Panc1 (cell line): ENCODE results near the gene SCYGR4. TPM values are rescaled to one million over a fixed set of nuclear protein-coding genes. Genes with fewer than 3 reads are reported as not detected.

ENCODE experiments used
- ATAC-seq: fragments of 200-7000 bp; cut with Tn5 transposase; 2 replicates; pipeline ENCODE4 v1.9.1; 2020; ENCODE audit warnings: mild to moderate bottlenecking, moderate library complexity
- BruUV-seq: library from RNA; stranded (reverse); fragments of 400-500 nt; replicated peaks from 2 replicates; lab custom pipeline; 2021; lab: Mats Ljungman, UMichigan
- CTCF ChIA-PET: fragments of 300-600 bp; sonication (Branson Sonifier 250); formaldehyde crosslinking; loops from one replicate; lab custom pipeline; 2022; ENCODE audit warnings: antibody characterized with exemption; lab: Charles Lee
- POLR2A ChIA-PET: fragments of 300-600 bp; sonication (Branson Sonifier 250); formaldehyde crosslinking; loops from one replicate; lab custom pipeline; 2022; ENCODE audit warnings: antibody characterized with exemption; lab: Charles Lee
- DNase-seq: peaks from one replicate; pipeline ENCODE4 v3.0.0-alpha.2; 2010; ENCODE audit warnings: low read depth, low spot score
- H3K27ac ChIP-seq: 2 replicates; pipeline ENCODE4 v1.5.1; 2011; ENCODE audit warnings: mild to moderate bottlenecking, low read length, inconsistent platforms
- H3K27me3 ChIP-seq: fragments of 200-500 bp; sonication (Bioruptor generic); 2 replicates; pipeline ENCODE4 v1.6.0; 2014; ENCODE audit warnings: low read length, inconsistent platforms; ENCODE audit not compliant: control insufficient read depth, insufficient read depth
- H3K36me3 ChIP-seq: fragments of 200-500 bp; sonication (Bioruptor generic); 2 replicates; pipeline ENCODE4 v1.5.1; 2014; ENCODE audit warnings: inconsistent platforms, mild to moderate bottlenecking, low read length, moderate library complexity; ENCODE audit not compliant: control insufficient read depth, insufficient read depth
- H3K4me1 ChIP-seq: 2 replicates; pipeline ENCODE4 v1.5.1; 2011; ENCODE audit warnings: inconsistent platforms, mild to moderate bottlenecking, low read length, moderate library complexity; ENCODE audit not compliant: control insufficient read depth, insufficient read depth
- H3K4me3 ChIP-seq, 2 experiments: 2 replicates each; pipeline ENCODE4 v1.5.1; 2011 to 2012; ENCODE audit warnings: low read depth in 2 of 2, low read length in 2 of 2, mild to moderate bottlenecking in 2 of 2, inconsistent platforms in 1 of 2, moderate library complexity in 1 of 2
- H3K9me3 ChIP-seq: fragments of 200-500 bp; sonication (Bioruptor generic); 2 replicates; pipeline ENCODE4 v1.5.1; 2014; ENCODE audit warnings: low read depth, mild to moderate bottlenecking, inconsistent platforms, low read length, moderate library complexity; ENCODE audit not compliant: control insufficient read depth, insufficient read depth
- CTCF ChIP-seq: fragments of 450-650 bp; IDR thresholded peaks from 2 replicates; pipeline ENCODE4 v1.5.1; 2017; ENCODE audit warnings: mild to moderate bottlenecking
- POLR2AphosphoS5 ChIP-seq: IDR thresholded peaks from 2 replicates; pipeline ENCODE4 v1.6.1; 2012; ENCODE audit warnings: mild to moderate bottlenecking, low read depth, low read length, moderate library complexity
- REST ChIP-seq, 2 experiments: IDR thresholded peaks; 2 replicates each; pipeline ENCODE4 v1.6.1; 2011 to 2012; ENCODE audit warnings: low read depth in 2 of 2, control low read depth in 1 of 2, low read length in 1 of 2, mild to moderate bottlenecking in 1 of 2, moderate library complexity in 1 of 2; ENCODE audit not compliant: insufficient read depth in 1 of 2
- SIN3A ChIP-seq: IDR thresholded peaks from 2 replicates; pipeline ENCODE4 v1.6.1; 2012; ENCODE audit warnings: low read depth, mild to moderate bottlenecking, low read length, moderate library complexity, borderline replicate concordance; ENCODE audit not compliant: insufficient read depth
- TCF7L2 ChIP-seq: IDR thresholded peaks from 2 replicates; pipeline ENCODE4 v1.6.1; 2011; ENCODE audit warnings: mild to moderate bottlenecking, low read depth, low read length, inconsistent platforms
- in situ Hi-C: cut with HindIII; loops from 2 replicates; pipeline ENCODE4 v1.10.0; 2016; ENCODE audit warnings: low sequenced_read_pairs, low pct_unique_long_range_greater_than_20kb
- intact Hi-C: fragments of 100-400 bp; cut with micrococcal nuclease; formaldehyde crosslinking; loops from one replicate; pipeline ENCODE4 v1.10.0; 2022; ENCODE audit not compliant: unreplicated experiment
- total RNA-seq: library from RNA; stranded (reverse); gene quantifications from one replicate; pipeline ENCODE4 v1.2.1, GENCODE V29; 2021; ENCODE audit not compliant: unreplicated experiment

SCYGR4 gene
- total RNA-seq, 1 experiment from 2014 or later, result not detected

- no peaks in the 10 kb centered on the region for H3K4me1 ChIP-seq
- ChIA-PET CTCF (no interaction called here), POLR2A (no interaction called here)
- no peaks in the 10 kb centered on the region for H3K27me3 ChIP-seq
- TF ChIP-seq REST (IDR thresholded peaks at IDR 0.05; ENCODE audit: insufficient read depth in 1 of 2, low read depth in 2 of 2, low read length in 1 of 2), result no peak
- no peak for TF ChIP-seq TCF7L2
- no peak for TF ChIP-seq CTCF
- TF ChIP-seq SIN3A, result no peak
- no peak for TF ChIP-seq POLR2AphosphoS5
- H3K4me3 ChIP-seq, result no peak overlapping the region
- H3K27ac ChIP-seq, result no peak overlapping the region
- intact Hi-C loops, result no loop called here
- H3K9me3 ChIP-seq, result no peaks in the 10 kb centered on the region
- H3K36me3 ChIP-seq, result no peaks in the 10 kb centered on the region
- BruUV-seq, result no TSS peak
- in situ Hi-C loops, result no loop called here
- no peak for DNase-seq
- ATAC-seq, result no peak
Measured at GRCh38 chr2:227610123-227610522, 7.2 kb upstream of the SCYGR4 start.

- H3K36me3 ChIP-seq, result no peaks in the 10 kb centered on the region
- DNase-seq (no peak), ATAC-seq (no peak)
- no peaks in the 10 kb centered on the region for H3K9me3 ChIP-seq
- no peaks in the 10 kb centered on the region for H3K4me1 ChIP-seq
- CTCF ChIA-PET, result no interaction called here
- no peak overlapping the region for H3K27ac ChIP-seq
- TF ChIP-seq SIN3A (no peak), TCF7L2 (no peak), POLR2AphosphoS5 (no peak), REST (IDR thresholded peaks at IDR 0.05; ENCODE audit: insufficient read depth in 1 of 2, low read depth in 2 of 2, low read length in 1 of 2) (no peak), CTCF (no peak)
- POLR2A ChIA-PET, result no interaction called here
- no TSS peak for BruUV-seq
- intact Hi-C loops (no loop called here), in situ Hi-C loops (no loop called here)
- H3K27me3 ChIP-seq, result no peaks in the 10 kb centered on the region
- no peak overlapping the region for H3K4me3 ChIP-seq
Measured at GRCh38 chr2:227612546-227613271, 4.6 kb upstream of the SCYGR4 start.
